Fibroblast of lung (primary cell): Measurements from ENCODE around the gene KLHL21.

Source experiments
- CTCF ChIP-seq, 2 donors: IDR thresholded peaks in 1 of 2; conservative IDR thresholded peaks in 1 of 2; 1 replicate in 1 of 2; 2 replicates in 1 of 2; pipeline ENCODE4 v1.5.1; 2011 to 2012; ENCODE audit warnings: low read length in 2 of 2, control low read depth in 1 of 2, inconsistent platforms in 1 of 2, low read depth in 1 of 2, mild to moderate bottlenecking in 1 of 2
- EZH2 ChIP-seq: IDR thresholded peaks from 2 replicates; pipeline ENCODE4 v1.5.1; 2012; ENCODE audit warnings: low read length, control low read depth, mild to moderate bottlenecking; ENCODE audit errors: missing control alignments

DNA sequence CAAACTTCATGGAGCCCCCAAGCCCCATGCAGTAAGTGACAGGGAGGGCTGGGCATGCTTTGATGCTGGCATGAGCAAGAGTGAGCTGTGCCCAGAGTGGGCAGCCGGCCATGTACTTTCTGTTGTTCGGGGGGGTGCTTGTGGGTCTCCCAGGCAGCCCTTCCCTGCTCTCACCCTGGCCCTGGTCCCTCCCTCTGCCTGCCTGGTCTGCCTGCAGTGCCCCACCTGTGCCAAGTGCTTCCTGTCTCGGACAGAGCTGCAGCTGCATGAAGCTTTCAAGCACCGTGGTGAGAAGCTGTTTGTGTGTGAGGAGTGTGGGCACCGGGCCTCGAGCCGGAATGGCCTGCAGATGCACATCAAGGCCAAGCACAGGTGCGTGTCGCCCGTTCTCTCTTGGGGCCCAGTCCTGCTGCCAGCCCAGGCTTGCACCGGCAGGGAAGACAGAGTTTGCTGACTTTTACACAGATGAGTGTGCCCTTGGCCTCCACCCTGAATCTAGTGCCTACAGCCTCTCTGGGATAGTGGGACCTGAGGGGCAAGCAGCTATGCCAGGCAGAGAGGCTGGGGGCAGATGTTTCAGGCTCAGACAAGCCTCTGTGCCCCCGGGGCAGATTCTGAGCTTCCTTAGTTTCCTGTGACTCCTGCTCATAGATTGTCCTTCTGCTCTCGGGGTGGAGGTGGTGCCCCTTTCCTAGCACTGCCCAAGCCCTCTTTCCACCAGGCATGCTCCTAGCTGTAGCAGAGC is 15.2 kb downstream of the KLHL21 start:
- no peak for TF ChIP-seq CTCF (conservative IDR thresholded peaks at IDR 0.05 in 1 of 2, IDR thresholded peaks at IDR 0.05 in 1 of 2; ENCODE audit: low read depth in 1 of 2, low read length in 2 of 2)
- TF ChIP-seq EZH2: no peak
